SK-N-SH (cell line): ENCODE data around the gene MYL12A. TPM values are rescaled to one million over a fixed set of nuclear protein-coding genes. Genes with fewer than 3 reads are reported as not detected.

Experiments
- CTCF ChIA-PET: fragments of 300-600, 350-600 bp; formaldehyde crosslinking; extraction: SDS; loops from one replicate; lab custom pipeline; 2021; lab: Yijun Ruan, JAX
- POLR2A ChIA-PET: fragments of 350-600 bp; sonication (Branson Sonifier 250); formaldehyde crosslinking; extraction: SDS; loops from one replicate; lab custom pipeline; 2020; ENCODE audit warnings: antibody characterized with exemption, inconsistent platforms; lab: Yijun Ruan, JAX
- DNase-seq: peaks from one replicate; pipeline ENCODE4 v3.0.0; 2012
- H2AFZ ChIP-seq: fragments of 200-600 bp; sonication (generic); 2 replicates; pipeline ENCODE4 v1.8.1; 2016; ENCODE audit warnings: antibody characterized with exemption, mild to moderate bottlenecking, low read depth
- H3F3A ChIP-seq: fragments of 200-600 bp; sonication (generic); replicated peaks from 2 replicates; pipeline ENCODE3; 2016; ENCODE audit warnings: antibody characterized with exemption, mild to moderate bottlenecking; ENCODE audit not compliant: insufficient read depth
- H3K27ac ChIP-seq, 2 experiments: fragments of 200-500 bp in 1 of 2; fragments of 200-600 bp in 1 of 2; sonication (Bioruptor generic) in 1 of 2; sonication (generic), shearing (Covaris generic) in 1 of 2; 2 replicates each; pipeline versions ENCODE4 v1.5.1 to v1.6.1; 2014 to 2016; ENCODE audit warnings: low read depth in 2 of 2, inconsistent platforms in 1 of 2, low read length in 1 of 2, mild to moderate bottlenecking in 1 of 2, mixed read lengths in 1 of 2
- H3K27me3 ChIP-seq: fragments of 200-600 bp; sonication (generic), shearing (Covaris generic); 2 replicates; pipeline ENCODE4 v1.6.1; 2016; ENCODE audit warnings: mixed run types; ENCODE audit not compliant: insufficient read depth
- H3K36me3 ChIP-seq, 2 experiments: fragments of 200-500 bp in 1 of 2; fragments of 200-600 bp in 1 of 2; sonication (Bioruptor generic) in 1 of 2; sonication (generic) in 1 of 2; replicated peaks in 1 of 2; 2 replicates each; pipeline versions ENCODE3 to v1.5.1; 2014 to 2016; ENCODE audit warnings: low read length in 1 of 2, mild to moderate bottlenecking in 1 of 2; ENCODE audit not compliant: insufficient read depth in 2 of 2, control insufficient read depth in 1 of 2
- H3K4me1 ChIP-seq, 2 experiments: fragments of 200-500 bp in 1 of 2; fragments of 200-600 bp in 1 of 2; sonication (Bioruptor generic) in 1 of 2; sonication (generic), shearing (Covaris generic) in 1 of 2; 2 replicates each; pipeline versions ENCODE4 v1.5.1 to v1.6.1; 2014 to 2016; ENCODE audit warnings: low read depth in 1 of 2, low read length in 1 of 2, mixed run types in 1 of 2; ENCODE audit not compliant: insufficient read depth in 2 of 2, control insufficient read depth in 1 of 2
- H3K4me2 ChIP-seq: fragments of 200-600 bp; sonication (generic), shearing (Covaris generic); 2 replicates; pipeline ENCODE4 v1.6.1; 2017; ENCODE audit warnings: mixed run types
- H3K4me3 ChIP-seq, 2 experiments: fragments of 200-500 bp in 1 of 2; fragments of 200-600 bp in 1 of 2; sonication (Bioruptor generic) in 1 of 2; sonication (generic), shearing (Covaris generic) in 1 of 2; 2 replicates each; pipeline versions ENCODE4 v1.5.1 to v1.8.1; 2014 to 2016; ENCODE audit warnings: low read depth in 2 of 2, inconsistent platforms in 1 of 2, low read length in 1 of 2, mild to moderate bottlenecking in 1 of 2, mixed read lengths in 1 of 2, moderate library complexity in 1 of 2
- H3K79me2 ChIP-seq: fragments of 200-600 bp; sonication (generic); 2 replicates; pipeline ENCODE4 v1.8.1; 2017; ENCODE audit warnings: mild to moderate bottlenecking; ENCODE audit not compliant: insufficient read depth
- H3K9ac ChIP-seq: fragments of 200-600 bp; sonication (generic); 2 replicates; pipeline ENCODE4 v1.6.1; 2017; ENCODE audit warnings: mixed run types
- H3K9me2 ChIP-seq: fragments of 200-600 bp; sonication (generic); 2 replicates; pipeline ENCODE4 v1.6.1; 2017; ENCODE audit warnings: mixed run types
- H3K9me3 ChIP-seq: fragments of 200-600 bp; sonication (generic); 2 replicates; pipeline ENCODE4 v1.6.1; 2017; ENCODE audit warnings: mixed run types, mild to moderate bottlenecking, moderate library complexity
- H4K20me1 ChIP-seq: fragments of 200-600 bp; sonication (generic); 2 replicates; pipeline ENCODE4 v1.6.1; 2017; ENCODE audit warnings: mild to moderate bottlenecking, mixed run types; ENCODE audit not compliant: insufficient read depth
- CHD2 ChIP-seq: fragments of 150-350 bp; IDR thresholded peaks from 2 replicates; pipeline ENCODE4 v1.6.1; 2018; ENCODE audit warnings: low read length; ENCODE audit not compliant: partially characterized antibody
- EP300 ChIP-seq, 2 experiments: IDR thresholded peaks; 2 replicates each; pipeline versions ENCODE4 v1.4.0 to v1.6.1; 2012; ENCODE audit warnings: borderline replicate concordance in 1 of 2, low read depth in 1 of 2, low read length in 1 of 2
- GABPA ChIP-seq: IDR thresholded peaks from 2 replicates; pipeline ENCODE4 v1.4.0; 2012; ENCODE audit warnings: low read depth, mild to moderate bottlenecking
- GATA2 ChIP-seq: sonication (generic); formaldehyde crosslinking; IDR thresholded peaks from 2 replicates; pipeline ENCODE4 v1.5.0; 2020; ENCODE audit warnings: mild to moderate bottlenecking, missing genetic modification reagents
- JUND ChIP-seq: IDR thresholded peaks from 2 replicates; pipeline ENCODE4 v1.4.0; 2012
- PBX3 ChIP-seq: IDR thresholded peaks from 2 replicates; pipeline ENCODE4; 2012
- RXRA ChIP-seq: IDR thresholded peaks from 2 replicates; pipeline ENCODE4 v1.4.0; 2012; ENCODE audit warnings: low read depth, mild to moderate bottlenecking, borderline replicate concordance
- SIN3A ChIP-seq: IDR thresholded peaks from 2 replicates; pipeline ENCODE4 v1.6.1; 2012; ENCODE audit warnings: low read depth, mild to moderate bottlenecking, low read length, moderate library complexity, borderline replicate concordance
- TCF12 ChIP-seq: IDR thresholded peaks from 2 replicates; pipeline ENCODE4 v1.4.0; 2012
- TEAD4 ChIP-seq: IDR thresholded peaks from 2 replicates; pipeline ENCODE4 v1.4.0; 2012; ENCODE audit warnings: mild to moderate bottlenecking, borderline replicate concordance; ENCODE audit not compliant: insufficient read depth
- WGBS: methylation state at CpG from one replicate; pipeline ENCODE4 v1.1.6; 2017; ENCODE audit warnings: low lambda C conversion rate; 5-methylcytosine and 5-hydroxymethylcytosine counted together
- polyA plus RNA-seq, 3 experiments: library from polyadenylated mRNA; depleted of rRNA; stranded (reverse); fragments of >200 nt; gene quantifications; 2 replicates each; pipeline ENCODE4 v1.2.3, GENCODE V29; 2012
- TF ChIP-seq, protein P1 (sequence below): fragments of 200-600 bp; sonication (generic); IDR thresholded peaks from 2 replicates; pipeline ENCODE4 v1.6.1; 2017; ENCODE audit warnings: antibody characterized with exemption, mild to moderate bottlenecking, moderate library complexity

Gene MYL12A
- polyA plus RNA-seq, 1 of the 3 experiments (the other 2 are of a cell fraction) = 448 TPM

- TF ChIP-seq, protein P1, sequence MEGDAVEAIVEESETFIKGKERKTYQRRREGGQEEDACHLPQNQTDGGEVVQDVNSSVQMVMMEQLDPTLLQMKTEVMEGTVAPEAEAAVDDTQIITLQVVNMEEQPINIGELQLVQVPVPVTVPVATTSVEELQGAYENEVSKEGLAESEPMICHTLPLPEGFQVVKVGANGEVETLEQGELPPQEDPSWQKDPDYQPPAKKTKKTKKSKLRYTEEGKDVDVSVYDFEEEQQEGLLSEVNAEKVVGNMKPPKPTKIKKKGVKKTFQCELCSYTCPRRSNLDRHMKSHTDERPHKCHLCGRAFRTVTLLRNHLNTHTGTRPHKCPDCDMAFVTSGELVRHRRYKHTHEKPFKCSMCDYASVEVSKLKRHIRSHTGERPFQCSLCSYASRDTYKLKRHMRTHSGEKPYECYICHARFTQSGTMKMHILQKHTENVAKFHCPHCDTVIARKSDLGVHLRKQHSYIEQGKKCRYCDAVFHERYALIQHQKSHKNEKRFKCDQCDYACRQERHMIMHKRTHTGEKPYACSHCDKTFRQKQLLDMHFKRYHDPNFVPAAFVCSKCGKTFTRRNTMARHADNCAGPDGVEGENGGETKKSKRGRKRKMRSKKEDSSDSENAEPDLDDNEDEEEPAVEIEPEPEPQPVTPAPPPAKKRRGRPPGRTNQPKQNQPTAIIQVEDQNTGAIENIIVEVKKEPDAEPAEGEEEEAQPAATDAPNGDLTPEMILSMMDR = no peak
- TF ChIP-seq EP300 (IDR thresholded peaks at IDR 0.05; ENCODE audit: borderline replicate concordance in 1 of 2, low read depth in 1 of 2, low read length in 1 of 2) (no peak), JUND (no peak), CHD2 (no peak), TCF12 (no peak), GABPA (no peak)
- TF ChIP-seq, all 33 proteins: peak for 0
Observed at GRCh38 chr18:3262234-3263131, 14.9 kb downstream of the MYL12A start (continued).

DNA sequence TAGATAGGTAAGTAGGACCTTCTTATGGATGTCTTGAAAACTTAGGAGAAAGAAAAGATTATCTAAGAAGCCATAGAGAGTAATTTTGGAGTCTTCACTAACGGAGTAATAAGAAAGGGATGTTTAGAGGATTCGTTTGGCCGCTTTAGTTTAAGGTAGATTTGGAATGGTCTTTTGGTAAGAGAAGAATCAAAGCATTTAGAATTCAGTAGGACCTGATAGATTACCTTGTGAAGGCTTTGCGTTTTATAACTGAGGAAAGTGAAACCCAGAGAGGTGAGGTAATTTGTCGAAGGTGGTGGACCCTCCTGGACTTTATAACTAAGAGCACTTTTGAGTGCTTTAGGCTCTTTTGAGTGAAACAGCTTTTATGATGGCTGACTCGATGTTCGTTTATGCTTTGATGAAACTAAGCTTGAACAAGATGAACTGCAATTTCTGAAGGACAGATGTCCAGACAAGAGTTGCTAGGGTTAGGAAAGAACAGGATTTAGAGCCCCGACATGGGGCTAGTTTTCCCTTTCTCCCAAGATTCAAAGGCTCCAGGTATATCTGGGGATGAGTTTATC, 15.6 kb downstream of the MYL12A start:
- Histone ChIP-seq H3K9me2 (no peaks in the 10 kb centered on the region; the same call in 1 of the 2 replicates), H3K9ac (peak overlapping the region; percentile 93), H3K27ac (peak overlapping the region in 1 of 2 experiments; percentile 87; a peak in 2 of 4 replicates), H3K9me3 (no peaks in the 10 kb centered on the region), H2AFZ (no peak overlapping the region)
- DNase-seq = no peak
- TF ChIP-seq GATA2 (CRISPR knock-in tag) (no peak), CHD2 (no peak), SIN3A (no peak), TEAD4 (no peak), PBX3 (no peak), RXRA (no peak)
- TF ChIP-seq, protein P1 = no peak
- TF ChIP-seq, all 33 proteins: peak for 0
- peaks cover 1 to 11% of the 10 kb centered on the region in 2 experiments for H3K36me3 ChIP-seq
- H3K4me2 ChIP-seq = peak overlapping the region; percentile 71
- peaks cover 80% of the 10 kb centered on the region for H3K79me2 ChIP-seq
- WGBS = 30% methylated on average over 8 of the region's 8 CpGs
- H3F3A ChIP-seq = peaks cover 39% of the 10 kb centered on the region
- H4K20me1 ChIP-seq = peaks cover 58% of the 10 kb centered on the region
- peaks cover 11 to 17% of the 10 kb centered on the region in 2 experiments; a peak in 3 of 4 replicates for H3K4me1 ChIP-seq
- H3K27me3 ChIP-seq = no peaks in the 10 kb centered on the region
- peak overlapping the region; percentile 81 to 96 for H3K4me3 ChIP-seq
- ChIA-PET CTCF (interaction anchor here (0.7 to 1.6 kb wide), 6 partner anchors 17 to 403 kb away, joined by 3 to 5 read pairs (median 3); no protein-coding TSS in a partner anchor), POLR2A (no interaction called here)
